GM21737 (cell line): ENCODE data around the gene LDB2.

Source experiments
- ATAC-seq: cut with Tn5 transposase; IDR thresholded peaks from one replicate; pipeline ENCODE4 v1.9.1; 2021; ENCODE audit warnings: mild to moderate bottlenecking, moderate library complexity; ENCODE audit not compliant: unreplicated experiment

The LDB2 gene

DNA sequence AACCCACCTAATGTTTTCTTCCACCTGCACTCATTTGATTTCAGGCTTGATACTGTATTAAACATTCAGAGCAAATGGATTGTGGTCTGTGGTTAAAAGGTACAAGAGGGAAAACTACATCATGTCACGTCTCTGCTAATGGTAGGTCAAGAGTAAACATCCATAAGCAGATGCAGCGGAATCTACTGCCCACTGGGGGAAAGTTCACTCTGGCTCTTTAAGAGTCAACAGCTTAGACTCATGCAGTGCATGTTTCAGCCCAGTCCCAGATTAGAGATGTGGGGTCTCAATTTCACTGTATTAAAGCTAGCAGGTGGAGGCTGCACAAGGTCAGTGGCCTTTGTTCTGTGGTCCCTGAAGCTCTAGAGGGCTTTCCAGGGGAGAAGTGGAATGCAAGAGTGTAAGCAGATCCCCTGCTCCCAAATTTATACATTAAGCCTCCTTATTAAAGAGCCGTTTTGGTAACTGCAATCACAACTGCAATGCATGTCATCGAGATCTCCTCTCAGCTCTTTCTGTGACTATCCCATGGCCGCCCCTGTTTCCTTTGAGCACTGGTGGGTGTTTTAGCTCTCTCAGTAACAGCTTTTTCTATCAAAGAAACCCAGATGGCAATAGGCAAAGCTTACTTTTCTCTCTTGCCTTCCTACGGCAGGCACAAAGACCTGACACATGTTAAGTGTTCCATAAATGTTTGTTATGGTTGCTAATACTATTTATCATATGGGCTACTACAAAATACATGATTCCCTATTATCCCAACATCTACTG is 53.4 kb downstream of the LDB2 start:
- no peak for ATAC-seq

DNA sequence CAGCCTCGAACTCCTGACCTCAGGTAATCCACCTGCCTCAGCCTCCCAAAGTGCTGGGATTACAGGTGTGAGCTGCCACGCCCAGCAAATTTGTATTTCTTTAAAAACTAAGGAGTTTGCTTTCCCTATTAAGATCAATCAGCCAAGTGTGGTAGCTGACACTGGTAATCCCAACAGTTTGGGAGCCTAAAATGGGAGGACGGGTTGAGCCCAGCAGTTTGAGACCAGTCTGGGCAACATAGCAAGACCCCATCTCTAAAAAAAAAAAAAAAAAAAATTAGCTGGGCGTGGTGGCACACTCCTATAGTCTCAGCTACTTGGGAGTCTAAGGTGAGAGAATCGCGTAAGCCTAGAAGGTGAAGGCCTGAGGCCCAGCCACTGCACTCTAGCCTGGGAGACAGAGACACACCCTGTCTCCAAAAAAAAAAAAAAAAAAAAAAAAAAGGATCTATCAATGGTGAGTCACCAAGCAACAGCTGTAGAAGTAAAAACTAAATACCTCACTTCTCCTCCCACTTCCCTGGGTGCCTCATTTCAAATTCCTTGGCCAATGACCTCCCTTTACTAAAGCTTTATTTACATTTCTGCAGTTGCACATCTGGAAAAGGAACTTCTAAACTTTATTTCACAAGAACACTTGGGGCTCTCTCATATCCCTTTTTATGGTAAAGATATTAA is 54.5 kb downstream of the LDB2 start:
- no peak for ATAC-seq

DNA sequence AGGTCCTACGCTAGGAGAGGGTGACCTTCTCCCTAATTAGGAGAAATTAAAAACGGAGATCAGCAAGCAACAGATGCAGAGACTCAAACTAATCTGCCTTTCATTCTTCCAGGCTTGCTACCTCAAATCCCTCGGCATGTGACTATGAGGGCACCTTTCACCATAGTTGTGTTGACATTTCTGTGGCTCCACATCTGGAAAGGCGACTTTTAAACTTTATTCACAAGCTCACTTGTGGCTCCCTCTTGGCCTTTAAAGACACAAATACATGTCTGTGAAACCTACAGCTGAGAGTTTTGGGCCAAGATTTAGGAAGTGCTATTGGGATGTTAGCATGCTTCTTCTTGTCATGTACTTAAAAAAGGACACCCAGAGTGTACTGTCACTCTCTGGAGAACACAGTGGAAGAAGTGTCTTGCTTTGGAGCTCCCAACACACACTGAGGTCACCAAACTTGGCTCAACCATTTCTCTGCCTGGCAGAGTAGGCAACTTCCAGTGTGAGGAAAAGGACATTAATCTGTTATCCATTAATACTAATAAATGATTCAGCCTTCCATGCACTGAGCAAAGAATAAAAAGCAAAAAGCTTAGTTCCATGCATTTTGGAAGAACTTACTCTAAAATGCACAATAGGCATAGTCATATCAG is 60.1 kb downstream of the LDB2 start:
- ATAC-seq, result no peak

DNA sequence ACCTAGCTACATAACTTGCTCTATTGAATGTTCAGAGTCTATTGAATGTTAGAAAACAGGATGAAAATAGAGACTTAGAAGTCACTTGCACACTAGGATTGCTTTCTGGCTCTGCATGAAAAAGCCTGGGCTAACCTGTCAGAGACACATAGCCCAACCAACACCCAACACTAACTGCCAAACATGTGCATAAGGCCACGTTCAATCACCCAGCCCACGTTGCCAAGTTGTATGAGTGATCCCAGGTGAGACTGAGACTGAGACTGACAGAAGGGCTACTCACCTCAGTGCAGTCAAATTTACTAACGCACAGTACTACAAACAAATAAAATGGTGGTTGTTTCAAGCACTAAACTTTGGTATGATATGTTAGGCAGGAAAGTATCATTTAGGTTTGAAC is 61.0 kb downstream of the LDB2 start:
- no peak for ATAC-seq

DNA sequence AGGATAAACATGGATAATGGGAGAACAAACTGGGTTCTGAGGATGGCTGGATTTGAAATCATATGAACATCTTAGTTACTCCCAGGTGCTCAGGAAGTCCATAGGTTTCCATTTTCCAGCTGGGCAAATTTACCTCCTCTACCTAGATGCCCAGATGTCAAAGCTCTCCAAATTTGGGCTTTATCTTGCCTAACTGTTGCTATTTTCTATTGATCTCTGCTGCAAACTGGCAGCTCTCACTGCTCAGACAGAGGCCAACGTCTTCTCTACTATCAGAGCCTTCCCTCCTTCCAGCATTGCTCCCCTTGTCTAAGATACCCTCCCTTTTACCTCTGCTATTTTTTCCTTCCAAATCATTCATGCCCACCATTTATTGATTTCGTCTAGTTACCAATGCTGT is 62.1 kb downstream of the LDB2 start:
- no peak for ATAC-seq

DNA sequence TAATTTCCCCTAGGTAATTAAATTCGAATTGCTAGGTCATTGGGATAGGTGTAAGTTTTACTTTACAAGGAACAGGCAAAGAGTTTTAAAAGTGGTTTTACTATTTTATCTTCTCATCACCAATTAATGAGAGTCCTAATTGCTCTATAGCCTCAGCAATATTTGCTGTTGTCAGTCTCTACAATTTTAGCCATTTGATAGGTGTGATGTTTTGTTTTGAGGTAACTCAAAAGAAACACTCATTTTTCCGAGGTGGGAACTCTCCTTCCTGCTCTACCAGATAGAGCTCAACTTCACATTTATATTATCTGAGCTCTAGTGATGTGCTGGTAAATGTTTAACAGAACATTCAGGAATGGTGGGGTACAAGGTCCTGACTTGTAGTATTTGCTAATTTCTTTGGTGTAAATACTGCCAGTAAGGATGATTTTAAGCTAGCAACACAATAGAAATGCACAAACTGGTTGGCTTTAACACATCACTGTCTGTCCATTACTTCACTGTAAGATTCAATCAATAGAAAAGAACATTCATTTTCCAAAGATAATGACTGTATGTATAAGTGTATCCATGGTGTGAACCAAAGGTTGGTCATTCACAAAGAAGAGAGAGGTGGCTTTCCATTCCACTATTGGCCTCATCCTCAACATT is 62.7 kb downstream of the LDB2 start:
- no peak for ATAC-seq

DNA sequence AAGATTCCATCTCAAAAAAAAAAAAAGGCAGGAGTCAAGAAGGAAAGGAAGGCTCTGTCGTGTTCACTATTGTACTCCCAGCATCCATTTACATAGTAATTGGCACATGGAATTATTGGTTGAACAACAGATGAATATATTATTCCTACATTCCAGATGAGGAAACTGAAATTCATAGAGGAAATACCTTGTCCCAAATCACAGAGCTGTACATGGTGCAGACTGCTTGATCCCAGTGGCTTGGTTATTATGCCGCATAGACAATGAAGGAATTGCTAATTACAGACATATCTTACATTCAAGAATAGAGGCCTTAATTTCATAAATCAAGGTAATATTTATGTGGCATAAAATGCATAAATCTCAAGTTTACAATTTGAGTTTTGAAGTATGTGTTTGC is 63.6 kb downstream of the LDB2 start:
- no peak for ATAC-seq

DNA sequence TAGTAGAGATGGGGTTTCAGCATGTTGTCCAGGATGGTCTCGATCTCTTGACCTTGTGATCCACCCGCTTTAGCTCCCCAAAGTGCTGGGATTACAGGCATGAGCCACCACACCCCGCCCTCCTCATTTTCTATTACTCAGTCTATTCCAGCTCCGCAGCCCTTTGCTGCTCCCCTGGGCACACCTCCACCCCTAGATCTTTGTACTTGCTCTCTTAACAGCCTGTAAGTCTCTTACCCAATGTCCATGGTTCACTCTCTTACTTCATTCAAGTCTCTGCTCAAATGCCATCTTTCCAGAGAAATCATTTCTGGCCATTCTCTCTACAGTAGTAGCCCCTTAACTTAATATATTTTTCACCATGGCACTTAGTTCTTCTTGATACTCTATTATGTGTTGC is 64.7 kb downstream of the LDB2 start:
- no peak for ATAC-seq

DNA sequence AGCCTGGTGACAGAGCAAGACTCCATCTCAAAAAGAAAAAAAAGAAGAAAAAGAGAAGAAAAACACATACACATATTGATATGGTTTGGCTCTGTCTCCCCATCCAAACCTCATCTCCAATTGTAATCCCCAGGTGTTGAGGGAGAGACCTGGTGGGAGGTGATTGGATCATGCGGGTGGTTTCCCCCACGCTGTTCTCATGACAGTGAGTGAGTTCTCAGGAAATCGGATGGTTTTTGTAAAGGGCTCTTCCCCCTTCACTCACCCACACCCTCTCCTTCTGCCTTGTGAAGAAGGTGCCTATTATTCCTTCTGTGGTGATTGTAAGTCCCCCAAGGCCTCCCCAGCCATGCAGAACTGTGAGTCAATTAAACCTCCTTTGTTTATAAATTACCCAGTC is 68.4 kb downstream of the LDB2 start:
- no peak for ATAC-seq

DNA sequence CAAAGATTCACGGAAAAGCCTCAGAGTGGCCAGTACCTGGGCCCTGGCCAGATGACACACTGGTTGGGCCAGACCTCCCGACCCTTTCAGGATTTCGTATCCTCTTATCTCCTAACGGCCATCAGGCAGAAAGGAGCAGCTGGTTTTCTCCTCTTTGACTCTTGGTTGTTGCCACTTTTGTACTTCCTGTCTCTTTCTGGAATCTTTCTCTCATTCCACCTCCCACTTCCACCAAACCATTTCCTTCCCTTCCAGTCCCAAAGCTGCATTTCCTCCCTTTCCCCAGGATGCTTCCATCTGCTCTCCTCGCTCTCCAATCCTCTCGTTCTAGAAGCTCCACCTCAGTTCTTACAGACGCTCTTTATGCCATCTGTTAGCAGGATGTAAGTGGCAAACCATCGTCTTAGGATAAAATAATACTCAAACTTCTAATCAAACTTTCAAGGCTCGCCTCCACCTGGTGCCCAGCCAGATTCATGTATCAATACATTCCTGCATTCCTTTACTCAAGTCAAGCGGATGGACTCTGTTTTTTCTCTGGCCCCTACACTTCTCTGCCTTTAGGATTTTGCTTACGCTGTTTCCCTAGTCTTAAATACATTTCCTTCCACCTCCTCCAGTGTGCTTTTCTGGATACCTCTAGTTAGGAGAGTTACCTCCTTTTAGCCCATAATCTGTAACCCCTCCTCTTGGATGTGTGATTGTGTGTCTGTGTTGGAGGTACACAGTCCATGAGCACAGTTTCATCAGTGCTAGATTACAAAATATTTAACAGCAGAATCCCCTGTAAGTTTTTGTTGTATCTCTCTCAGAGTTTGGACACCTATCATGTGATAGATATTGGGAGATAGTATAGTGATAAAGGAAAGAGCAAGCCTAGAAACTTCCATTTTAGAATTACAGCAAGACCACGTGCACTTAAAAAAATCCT is 70.4 kb downstream of the LDB2 start:
- ATAC-seq, result no peak

DNA sequence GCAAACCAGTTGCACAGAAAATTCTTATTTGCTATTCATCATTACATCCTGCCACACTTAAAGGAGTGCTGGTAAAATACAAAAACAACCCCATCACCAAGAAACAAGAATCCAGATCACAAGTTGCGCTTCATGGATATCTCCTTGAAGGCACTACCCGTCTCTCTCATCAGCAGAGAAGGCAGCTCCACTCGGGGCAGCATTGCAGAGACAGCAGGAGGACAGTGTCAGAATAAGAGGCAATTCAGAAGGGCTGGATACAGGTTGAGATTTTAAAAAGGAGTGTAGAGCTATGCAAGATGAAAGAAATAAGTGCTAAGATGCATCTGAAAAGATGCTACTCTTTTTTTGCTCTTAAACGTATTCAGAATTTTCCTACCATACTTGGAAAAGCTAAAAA is 71.4 kb downstream of the LDB2 start:
- no peak for ATAC-seq

DNA sequence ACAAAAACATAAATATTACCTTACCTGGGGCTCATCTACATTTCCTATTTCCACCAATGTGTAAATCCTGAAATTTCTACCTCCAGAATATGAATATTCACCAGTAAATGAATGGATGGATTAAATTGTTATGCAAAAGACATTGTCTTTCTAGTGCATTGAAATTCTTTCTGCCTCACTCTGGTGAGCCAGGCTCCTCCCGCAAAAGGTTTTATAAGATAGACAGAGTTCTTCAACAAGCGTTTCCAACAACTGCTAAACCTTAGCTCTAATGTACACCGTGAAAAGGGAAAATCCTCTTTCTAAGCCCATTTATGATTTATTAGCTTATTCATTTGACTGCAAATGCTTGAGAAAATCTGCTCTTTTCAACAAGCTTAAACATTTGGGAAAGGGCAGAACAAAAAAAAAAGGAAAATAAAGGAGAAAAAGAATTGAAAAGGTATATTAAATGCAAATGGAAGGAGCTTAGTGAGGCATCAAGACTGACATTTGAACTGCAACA is 72.0 kb downstream of the LDB2 start:
- no peak for ATAC-seq

DNA sequence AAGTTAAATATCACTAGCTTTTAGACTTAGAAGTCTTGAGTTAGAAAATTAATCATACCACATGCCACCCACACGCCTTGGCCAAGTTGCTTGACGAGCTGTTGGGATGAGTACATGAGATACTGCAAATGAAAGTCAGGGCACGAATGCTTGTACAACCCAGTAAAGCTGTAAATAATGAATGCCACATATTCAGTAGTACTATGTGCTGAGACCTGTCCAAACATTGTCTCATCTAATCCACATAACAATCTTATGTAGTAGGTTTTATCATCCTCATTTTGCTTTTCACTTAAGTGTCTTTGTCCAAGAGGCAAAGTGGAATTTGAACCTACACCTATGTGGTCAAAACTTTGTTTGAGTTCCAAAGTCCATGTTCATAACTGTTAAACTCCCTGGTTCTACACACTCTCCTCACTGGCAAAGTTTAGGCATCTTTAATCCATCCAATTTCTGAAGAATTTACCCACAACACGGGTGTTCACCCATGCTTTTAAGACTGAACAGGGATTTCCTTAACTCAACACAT is 74.1 kb downstream of the LDB2 start:
- no peak for ATAC-seq

DNA sequence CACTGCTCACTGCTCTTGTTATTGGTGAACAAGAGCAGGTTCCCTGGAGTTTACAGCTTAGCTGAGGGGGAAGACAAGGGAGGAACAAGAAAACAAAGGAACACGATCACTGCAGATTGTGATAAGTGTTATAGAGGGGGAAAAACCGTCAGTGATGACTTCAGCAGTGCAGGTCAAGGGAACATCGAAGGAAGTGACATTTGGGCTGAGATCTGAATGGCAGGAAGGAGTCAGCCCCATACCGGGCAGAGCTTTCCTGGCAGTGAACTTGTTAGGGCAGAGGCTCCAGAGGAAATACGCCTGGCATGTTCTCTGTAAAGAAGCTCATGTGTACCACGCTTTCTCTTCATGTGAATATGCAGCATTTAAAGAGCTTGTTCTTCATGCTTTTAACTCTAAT is 78.1 kb downstream of the LDB2 start:
- no peak for ATAC-seq

DNA sequence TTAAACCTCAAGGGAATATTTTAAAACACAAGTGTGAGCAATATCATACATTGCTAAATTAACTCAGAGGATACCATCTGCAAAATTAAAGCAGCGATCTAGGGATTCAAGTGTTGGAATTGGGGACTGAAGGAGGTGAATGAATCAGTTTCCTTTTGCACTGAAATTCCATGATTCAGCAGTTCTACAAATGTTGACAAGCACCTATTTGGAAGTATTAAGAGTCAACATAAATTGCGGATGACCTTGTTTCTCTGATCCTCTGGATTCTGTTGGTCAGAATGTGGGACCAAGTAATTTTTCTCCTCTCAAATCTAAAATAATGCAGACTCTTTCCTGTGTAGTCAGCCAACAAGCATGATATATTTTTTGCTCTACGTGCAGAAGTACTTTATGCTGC is 78.8 kb downstream of the LDB2 start:
- ATAC-seq, result no peak

DNA sequence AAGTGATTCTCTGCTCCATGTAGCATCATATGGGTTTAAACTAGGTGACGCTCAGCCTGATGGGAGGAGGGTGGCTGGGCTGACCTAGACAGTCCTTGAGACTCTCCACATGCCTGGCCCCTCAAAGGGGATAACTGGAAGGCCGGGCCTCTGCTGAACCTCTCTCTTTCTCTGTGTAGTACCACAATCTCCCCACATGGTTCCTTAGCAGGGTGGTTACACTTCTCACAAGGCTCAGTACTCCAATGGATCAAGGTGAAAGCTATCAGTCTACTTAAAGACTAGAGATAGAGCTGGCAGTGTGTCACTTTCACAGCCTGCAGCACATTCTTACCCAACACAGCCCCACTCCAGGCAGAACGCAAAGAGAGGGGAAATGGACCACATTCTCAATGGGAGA is 80.4 kb downstream of the LDB2 start:
- no peak for ATAC-seq

DNA sequence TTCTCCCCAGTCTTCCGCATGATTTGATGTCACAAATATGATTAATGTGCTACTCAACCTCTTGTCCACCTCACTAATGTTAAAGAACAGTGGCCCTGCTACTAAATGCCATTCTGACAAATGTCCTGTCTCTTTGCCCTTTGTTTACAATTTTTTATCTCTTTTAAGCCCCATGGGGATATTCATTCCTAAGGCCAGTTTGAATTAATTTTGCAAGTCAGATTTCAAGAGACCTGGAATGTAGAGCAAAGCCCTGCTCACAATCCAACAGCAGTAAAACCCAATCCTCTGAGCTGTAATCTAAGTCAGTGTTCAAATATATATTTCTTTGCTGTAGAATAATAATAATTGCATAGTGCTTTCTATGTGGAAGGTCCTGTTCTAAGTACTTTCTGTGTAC is 81.2 kb downstream of the LDB2 start:
- no peak for ATAC-seq

DNA sequence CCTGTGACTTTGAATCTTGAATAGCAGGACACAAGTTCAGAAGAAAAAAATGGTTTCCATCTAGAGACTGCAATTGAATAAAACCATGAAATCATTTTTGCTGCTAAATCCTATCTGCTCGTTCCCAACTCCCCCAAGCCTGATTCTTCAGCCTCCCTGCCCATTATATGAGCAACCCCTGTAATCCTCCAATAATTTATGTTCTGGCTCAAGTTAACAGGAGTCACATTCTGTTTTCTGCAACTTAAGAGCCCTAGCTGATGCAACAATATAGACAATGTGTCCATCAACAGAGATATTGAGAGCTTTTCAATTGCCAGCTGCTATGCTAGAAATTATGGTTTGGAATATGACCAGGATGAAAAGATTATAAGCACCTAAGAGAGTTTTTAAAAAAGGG is 84.1 kb downstream of the LDB2 start:
- no peak for ATAC-seq

DNA sequence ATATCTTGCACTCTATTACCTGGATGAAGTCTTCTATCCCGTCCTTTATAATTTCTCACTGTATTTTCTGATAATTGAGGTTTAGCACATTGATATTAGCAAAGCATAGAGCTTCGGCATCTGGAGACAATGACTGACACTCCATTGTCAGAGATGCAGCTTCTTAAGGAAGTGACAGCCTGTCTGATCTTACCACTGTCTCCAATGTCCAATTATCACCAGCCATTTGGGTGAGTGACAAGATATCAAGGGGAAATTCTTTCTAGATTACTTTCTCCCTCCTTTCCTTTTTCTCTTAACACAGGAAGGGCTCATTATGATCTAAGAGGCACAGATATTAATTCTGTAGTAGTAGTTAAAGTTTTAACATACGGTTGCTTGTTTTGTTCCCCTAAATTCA is 86.4 kb downstream of the LDB2 start:
- ATAC-seq, result no peak

DNA sequence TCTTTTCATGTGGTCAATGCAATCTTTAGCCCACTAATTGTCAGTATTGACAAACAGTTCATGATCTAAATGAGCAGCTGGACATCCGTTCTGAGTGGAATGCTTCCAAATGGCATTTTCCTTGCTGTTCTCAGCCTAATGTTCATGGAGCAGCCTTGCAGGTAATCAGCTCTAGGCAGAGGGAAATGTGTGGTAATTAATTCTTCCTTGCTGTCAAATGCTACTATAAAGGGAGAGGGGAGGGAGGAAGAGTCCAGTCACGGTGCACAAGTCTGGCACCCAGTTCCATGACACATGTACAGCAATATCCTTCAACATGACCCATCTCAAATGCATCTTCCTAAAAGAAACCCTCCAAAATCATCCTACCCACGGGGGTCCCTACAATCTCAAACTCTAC is 88.5 kb downstream of the LDB2 start:
- no peak for ATAC-seq
